ENCODE data around the gene CHD3.
A peak's percentile ranks its signal among the peaks of the same experiment; 100 is the strongest.
"Not testable (repeated sequence)": the region's sequence is repeated elsewhere in the genome, so short reads cannot be mapped to it uniquely, and the experiment has no call there.

Gene CHD3

GRCh38 chr17:7931709-7932482 lies 43.3 kb downstream of the CHD3 start, which contains the start of the genes CNTROB and TRAPPC1:
Gene CNTROB (plus strand): TSS chr17:7932206. CDS start chr17:7933080, 874 bp downstream.
Gene TRAPPC1 (minus strand): TSS chr17:7931946. CDS start chr17:7931829, 117 bp downstream.
- DNase-seq (ENCODE audit: low spot score) = peak; percentile 99

GRCh38 chr17:7932483-7932891 lies 43.9 kb downstream of the CHD3 start:
- DNase-seq (ENCODE audit: low spot score) = peak; percentile 40

- no peak for DNase-seq (ENCODE audit: low spot score)
These were observed 44.4 kb downstream of the CHD3 start for GRCh38 chr17:7932949-7933348.

- DNase-seq (ENCODE audit: low spot score) = no peak
These were observed 47.3 kb downstream of the CHD3 start for GRCh38 chr17:7935859-7936258.

- DNase-seq (ENCODE audit: low spot score) = no peak
These were observed 51.4 kb downstream of the CHD3 start for GRCh38 chr17:7940034-7940433.

- no peak for DNase-seq (ENCODE audit: low spot score)
These were observed 52.2 kb downstream of the CHD3 start for GRCh38 chr17:7940743-7941142.

GRCh38 chr17:7943291-7943690 lies 54.7 kb downstream of the CHD3 start:
- DNase-seq (ENCODE audit: low spot score) = no peak

GRCh38 chr17:7944326-7944725 lies 55.7 kb downstream of the CHD3 start:
- no peak for DNase-seq (ENCODE audit: low spot score)

GRCh38 chr17:7945651-7946050 lies 57.1 kb downstream of the CHD3 start:
- no peak for DNase-seq (ENCODE audit: low spot score)

GRCh38 chr17:7946441-7946840 lies 57.9 kb downstream of the CHD3 start:
- DNase-seq (ENCODE audit: low spot score) = no peak

GRCh38 chr17:7947651-7948050 lies 59.1 kb downstream of the CHD3 start:
- DNase-seq (ENCODE audit: low spot score) = no peak

GRCh38 chr17:7950578-7950977 lies 62.0 kb downstream of the CHD3 start:
- no peak for DNase-seq (ENCODE audit: low spot score)

- no peak for DNase-seq (ENCODE audit: low spot score)
These were observed 62.7 kb downstream of the CHD3 start for GRCh38 chr17:7951143-7951792.

GRCh38 chr17:7953266-7953665 lies 64.7 kb downstream of the CHD3 start:
- not testable (repeated sequence) for DNase-seq (ENCODE audit: low spot score)

GRCh38 chr17:7955414-7956227 lies 67.0 kb downstream of the CHD3 start:
- DNase-seq (ENCODE audit: low spot score) = no peak

- DNase-seq (ENCODE audit: low spot score) = peak; percentile 14
These were observed 67.8 kb downstream of the CHD3 start for GRCh38 chr17:7956228-7956965.

- DNase-seq (ENCODE audit: low spot score) = no peak
These were observed 71.1 kb downstream of the CHD3 start for GRCh38 chr17:7959503-7960253.

GRCh38 chr17:7961421-7961820 lies 72.8 kb downstream of the CHD3 start:
- DNase-seq (ENCODE audit: low spot score) = no peak
